Raji (cell line): ENCODE data around the gene RALY.

Experiments used
- POLR2A ChIP-seq: IDR thresholded peaks from 2 replicates; pipeline ENCODE4 v1.6.1; 2011; ENCODE audit warnings: low read depth, low read length, control low read depth; ENCODE audit not compliant: insufficient read depth

Gene RALY

DNA sequence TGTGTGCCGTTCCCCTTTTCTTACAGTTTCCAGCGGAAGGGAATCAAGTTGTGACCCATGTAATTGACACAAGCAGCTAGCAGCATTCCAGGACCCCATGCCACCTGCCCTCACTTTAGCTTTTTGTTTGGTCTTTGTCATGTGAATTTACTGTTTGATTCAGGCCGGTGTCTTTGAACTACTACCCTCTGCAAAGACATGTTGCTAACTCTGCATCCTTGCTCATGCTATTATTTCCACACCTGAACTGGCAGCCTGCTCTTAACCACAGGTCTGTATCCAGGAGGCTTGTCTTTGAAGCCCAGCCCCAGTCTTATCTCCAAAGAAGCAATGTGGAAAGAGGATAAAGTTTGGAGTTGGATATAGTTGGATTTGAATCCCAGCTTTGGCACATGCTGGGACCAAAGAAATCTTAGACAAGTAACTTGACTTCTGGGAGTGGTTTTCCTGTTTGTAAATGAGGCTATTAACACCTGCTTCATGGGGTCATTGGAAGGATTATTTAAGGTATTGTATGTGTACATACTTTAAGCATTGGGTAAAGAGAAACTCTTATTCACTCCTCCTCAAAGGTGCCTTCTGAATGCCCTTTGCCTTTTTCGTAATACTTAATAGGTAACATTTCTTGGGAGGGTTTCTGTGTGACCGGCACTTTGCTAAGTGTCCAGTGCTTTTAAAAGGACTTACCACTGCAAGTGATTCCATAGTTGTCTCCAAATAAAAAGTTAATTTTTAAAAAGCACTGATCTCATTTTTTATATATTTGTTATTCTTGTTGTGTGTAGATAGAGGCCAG lies 52.4 kb downstream of the RALY start:
- TF ChIP-seq POLR2A, result no peak

DNA sequence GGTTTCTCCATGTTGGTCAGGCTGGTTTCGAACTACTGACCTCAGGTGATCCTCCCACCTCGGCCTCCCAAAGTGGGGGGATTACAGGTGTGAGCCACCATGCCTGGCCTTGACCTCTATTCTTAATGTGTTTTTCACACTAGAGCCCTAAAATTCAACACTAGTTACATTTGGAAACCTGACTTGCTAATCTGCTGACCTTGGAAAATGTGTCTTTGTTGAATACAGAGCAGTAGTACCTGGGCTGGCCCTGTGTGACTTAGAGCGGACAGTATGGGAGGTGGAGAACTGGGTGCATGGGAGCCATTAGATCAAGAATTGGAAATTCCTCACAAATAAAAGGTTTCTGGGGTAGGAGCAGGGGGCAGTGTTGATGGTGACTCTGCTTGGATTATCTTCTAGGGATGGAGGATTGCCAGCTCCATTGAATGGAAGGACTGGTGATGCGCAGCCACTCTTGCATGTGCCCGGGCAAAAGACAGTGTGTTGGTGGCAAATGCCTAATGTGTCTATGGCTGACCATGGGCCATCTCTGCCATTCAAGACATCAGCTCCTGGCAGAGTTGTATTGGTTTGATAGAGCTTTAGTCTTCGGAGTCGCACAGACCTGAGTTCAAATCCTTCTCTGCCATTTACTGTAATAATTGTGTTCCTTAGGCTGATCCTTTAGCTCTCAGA lies 53.4 kb downstream of the RALY start:
- no peak for TF ChIP-seq POLR2A

DNA sequence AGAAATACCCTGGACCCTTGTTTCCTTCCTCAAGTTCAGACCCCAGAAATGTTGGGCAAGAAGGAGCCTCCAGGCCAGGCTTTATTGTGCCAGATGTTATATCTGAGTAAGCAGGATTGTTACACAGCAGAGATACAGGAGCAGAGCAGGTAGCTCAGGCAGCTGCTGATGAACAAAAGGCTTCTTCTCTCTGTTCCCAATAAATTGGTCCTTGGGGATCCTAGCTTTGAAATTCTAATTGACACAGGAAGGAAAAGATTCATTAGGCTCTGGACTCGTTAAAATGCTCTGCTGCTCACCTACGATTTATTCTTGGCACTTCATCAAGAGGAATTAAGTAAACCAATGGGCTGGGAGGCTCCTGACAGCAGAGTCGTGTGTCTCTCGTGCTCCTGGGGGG lies 54.2 kb downstream of the RALY start:
- TF ChIP-seq POLR2A, result no peak

DNA sequence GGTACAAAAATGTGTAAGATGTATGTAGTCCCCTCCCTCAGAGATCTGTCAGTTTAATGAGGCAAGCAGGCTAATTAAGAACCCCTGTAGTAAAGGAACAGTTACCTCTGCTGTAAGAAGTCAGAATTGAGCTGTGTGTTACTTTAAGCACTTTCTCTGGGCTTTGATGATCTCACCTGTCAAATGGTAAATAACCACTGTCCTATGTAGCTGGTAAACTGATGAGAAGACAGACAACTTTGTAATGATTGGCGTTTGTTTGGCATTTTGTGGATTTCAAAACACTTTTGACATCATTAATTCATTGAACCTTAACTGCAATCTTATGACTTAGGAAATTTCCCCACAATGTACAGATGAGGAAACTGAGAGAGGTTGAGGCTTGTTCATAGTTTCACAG lies 55.7 kb downstream of the RALY start:
- no peak for TF ChIP-seq POLR2A

DNA sequence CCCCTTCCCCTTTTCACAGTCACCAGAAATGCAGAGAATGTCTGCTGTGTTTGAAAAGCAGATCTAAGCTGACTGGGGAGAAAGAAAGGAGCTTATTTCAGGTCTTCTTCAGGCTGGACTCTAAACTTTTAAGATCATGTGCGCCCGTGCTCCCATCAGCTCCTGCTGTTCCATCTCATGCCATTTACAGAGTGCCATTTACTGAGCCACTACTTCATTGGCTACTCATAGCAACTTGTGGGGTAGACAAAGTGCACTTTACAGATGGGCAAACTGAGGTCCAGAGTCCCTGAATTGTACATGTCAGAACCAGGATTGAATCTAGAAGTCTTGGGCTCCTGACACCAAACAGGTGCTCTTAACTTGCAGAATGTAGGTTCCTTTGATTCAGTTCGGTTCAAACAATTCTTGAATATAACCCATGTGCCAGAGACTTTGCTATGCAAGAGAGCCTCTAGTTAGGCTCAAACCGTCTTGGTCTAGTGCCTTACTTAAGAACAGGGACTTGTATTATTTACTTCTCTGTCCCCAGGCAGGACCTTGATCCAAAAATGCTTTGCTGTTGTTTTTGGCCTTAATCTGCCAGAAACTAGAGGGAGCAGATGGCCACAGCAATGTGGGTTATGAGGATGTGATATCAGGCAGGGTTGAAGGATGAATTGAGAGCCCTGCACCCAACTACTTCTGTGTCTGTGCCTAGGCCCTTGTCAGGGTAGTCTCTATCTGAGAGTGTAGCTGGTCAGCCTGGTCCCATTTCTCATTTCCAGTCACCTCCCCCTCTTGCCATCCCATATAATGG lies 56.4 kb downstream of the RALY start:
- no peak for TF ChIP-seq POLR2A

DNA sequence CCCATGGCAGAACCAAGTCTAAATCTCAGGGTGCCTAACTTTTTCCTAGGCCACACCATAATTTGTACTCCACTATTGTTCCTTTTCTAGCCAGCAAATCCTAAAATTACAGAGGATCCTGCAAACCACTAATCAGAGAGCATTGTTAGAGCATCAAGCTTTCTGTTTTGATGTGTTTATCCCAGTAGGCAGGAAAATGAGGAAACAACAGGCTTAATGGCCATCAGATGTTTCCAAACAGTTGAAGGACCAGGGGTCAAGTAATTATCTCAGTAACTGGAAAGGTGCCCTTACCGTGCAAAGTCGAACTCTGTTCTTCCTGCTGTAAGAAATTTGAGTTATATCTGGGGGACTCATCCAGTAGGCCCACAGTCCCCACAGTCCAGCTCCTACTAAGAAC lies 58.7 kb downstream of the RALY start:
- no peak for TF ChIP-seq POLR2A

DNA sequence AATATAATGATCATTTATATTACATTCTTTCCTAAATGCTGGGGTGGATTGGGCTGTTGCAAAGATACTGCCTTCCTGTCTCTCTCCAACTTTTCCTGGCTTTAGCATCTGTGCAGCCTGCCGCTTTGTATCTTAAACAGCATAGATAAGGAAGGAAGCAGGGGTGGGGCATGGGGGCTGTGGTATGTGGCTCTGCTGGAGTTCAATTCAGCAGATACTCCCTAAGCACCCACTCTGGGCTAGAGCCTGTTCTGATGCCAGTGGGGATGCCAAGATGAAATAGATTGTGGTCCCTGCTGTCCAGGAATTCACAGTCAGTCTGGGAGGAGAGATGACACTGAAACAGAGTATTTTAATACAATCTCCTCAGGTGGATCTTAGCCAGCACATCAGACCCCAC lies 61.6 kb downstream of the RALY start:
- no peak for TF ChIP-seq POLR2A

DNA sequence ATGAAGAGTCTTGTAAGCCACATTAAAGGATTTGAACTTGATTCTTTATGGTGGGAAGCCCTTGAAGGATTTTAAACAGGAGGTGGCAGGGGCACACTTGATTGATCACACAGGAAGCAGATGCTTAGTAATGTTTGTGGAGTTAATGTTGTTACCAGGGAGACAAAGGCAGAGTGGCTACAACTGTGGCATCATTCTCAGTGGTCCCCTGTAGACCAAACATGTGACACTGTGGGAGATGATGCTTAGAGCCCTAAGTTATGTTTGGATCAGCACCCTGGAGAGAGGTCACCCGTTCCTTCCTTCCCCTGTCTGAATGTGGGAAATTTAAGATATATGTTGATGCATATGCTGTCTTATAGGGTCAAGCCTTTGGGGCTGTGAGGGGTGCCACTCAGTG lies 65.1 kb downstream of the RALY start:
- no peak for TF ChIP-seq POLR2A

DNA sequence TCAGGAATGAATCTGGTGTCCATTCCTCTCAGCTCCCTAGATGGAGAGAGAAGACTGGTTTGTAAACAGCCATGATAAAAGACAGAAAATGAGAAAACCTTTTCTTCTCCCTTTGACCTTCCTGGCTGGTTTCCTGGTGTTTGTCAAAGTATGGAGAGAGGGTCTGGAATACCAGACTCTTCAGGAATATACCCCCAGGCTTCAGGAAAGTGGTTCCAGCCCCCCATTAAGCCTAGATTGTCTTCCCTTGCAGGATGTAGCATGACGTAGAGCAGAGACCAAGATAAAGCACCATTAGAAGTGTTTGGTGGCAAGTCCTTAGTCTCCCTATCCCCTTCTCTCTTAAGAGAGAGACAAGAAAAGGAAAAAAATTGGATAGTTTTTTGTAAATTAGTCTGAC lies 67.3 kb downstream of the RALY start:
- TF ChIP-seq POLR2A, result no peak

DNA sequence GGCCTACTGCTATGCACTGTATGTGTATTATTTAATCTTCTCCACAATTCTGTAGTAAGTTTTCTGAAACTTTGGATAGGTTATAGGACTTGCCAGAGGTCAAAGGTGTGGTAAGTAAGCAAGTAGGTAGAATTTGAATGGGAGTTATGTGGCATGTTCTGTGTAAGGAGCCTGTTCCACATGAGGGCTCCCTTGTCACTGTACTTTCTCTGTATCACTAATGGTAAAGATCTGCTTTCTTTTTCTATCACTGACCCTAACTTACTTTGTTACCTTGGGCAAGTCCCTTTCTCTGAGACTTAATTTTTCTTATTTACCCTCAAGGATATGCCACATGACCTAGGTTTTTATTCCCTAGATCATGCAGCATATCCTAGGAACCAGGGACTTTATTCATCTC lies 68.0 kb downstream of the RALY start:
- no peak for TF ChIP-seq POLR2A

DNA sequence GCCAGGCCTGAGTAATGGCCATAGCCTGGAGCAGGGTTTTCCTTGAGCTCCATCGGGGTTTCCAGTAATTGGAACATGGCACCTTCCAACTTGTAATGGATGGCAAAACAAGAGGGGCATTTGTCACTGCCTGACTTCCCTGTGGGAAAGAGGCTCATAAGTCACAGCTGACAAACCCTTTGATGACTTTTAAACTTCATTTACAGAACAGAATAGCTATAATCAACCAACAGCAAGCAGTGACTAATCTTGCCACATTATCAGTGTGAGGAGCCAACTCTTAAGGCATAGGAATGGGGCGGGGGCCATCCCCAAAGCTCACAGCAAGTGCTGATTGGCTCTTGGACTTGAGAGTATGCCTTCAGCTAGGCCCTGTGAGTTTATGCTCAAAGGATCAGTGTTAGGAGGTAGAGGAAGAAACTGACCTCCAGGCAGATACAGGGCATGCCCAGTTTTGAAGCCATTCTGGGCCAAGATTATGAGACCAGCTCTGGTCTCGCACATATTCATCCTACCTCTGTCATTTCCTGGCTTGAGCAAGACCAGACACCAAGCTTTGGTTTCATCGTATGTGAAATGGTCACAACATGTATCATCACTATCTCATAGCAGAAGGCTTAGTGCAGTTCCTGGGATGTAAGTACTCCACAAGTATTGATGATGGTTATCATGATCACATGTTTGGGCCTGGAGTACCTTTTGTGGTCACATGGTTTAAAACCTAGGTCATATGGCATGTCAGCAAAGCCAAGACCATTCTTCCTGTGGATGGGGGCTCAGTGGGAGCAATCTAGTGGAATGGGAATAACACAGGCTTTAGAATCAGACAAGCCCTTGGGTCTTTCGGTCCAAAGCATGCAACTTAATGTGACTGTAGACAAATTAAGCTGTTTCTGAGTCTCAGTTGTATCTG lies 69.1 kb downstream of the RALY start:
- TF ChIP-seq POLR2A, result no peak

DNA sequence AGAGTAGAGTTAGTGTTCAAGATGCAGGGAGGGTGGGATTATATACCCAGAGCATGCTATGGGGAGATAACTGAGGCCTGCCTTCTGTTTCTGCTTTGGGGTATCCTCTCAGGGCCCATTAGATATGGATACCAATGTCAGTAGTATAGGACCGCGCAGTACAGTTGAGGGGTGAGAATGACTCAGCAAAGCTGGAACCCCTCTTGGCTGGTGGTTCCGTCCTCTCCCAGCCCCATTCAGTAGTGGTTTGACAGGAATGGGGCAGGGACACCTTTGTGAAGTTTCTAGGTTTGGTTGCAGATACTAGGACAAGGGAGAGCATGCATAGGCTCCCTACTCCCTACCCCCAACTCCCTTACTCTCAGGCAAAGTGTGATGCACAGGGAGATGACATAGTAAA lies 70.6 kb downstream of the RALY start:
- TF ChIP-seq POLR2A, result no peak

DNA sequence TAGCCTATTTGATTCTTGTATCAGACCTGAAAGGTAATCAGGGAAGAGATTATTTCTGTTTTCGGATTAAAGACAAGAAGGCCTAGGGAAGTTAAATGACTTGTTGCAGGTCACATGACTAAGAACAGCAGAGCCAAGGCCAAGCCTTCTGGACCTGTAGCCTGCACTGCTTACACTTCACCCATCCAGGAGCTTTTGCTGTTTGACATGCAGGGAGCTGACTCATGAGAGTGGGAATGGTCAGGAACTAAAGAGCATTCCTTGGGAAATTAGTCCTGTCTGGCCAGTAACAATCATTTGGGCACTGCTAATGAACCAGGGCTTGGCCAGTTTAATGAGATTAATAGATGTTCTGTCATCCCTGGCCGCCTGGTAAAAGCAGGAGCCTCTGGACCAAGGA lies 71.5 kb downstream of the RALY start:
- TF ChIP-seq POLR2A, result no peak

DNA sequence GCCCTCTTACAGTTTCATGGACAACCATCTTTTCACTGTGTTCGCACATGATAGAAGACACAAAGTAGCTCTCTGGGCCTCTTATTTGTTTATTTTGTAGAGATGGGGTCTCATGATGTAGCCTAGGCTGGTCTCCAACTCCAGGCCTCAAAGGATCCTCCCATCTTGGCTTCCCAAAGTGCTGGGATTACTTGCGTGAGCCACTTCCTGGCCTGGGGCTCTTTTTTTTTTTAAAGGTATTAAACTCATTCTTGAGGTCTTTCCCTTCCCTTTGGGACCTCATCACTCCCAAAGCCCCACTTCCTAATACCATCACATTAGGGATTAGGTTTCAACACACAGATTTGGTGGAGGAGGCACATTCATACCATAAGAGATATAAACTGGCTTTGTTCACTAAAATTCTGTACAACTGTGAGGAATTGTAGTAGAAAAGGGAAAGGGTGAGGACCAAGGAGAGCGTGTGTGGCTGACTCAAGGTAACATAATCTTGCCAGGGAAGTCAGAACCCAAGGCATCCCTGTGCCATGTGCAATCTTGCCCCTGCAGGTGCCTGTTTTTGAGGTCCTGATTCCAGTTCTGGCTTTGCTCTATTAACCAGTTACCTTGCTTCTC lies 72.9 kb downstream of the RALY start:
- no peak for TF ChIP-seq POLR2A
